ENCODE measurements around the gene CLEC2D. TPM values are rescaled to one million over a fixed set of nuclear protein-coding genes. Genes with fewer than 3 reads are reported as not detected.

CLEC2D gene
- total and polyA plus RNA-seq, 4 donors: 0.16 to 3.7 (median 3.0) TPM

- Histone ChIP-seq H3K4me1 (ENCODE audit: control insufficient read depth in 4 of 4, insufficient read depth in 4 of 4, low read length in 3 of 4) (no peaks in the 10 kb centered on the region), H3K4me3 (ENCODE audit: low read depth in 1 of 3, low read length in 3 of 3) (no peak overlapping the region), H3K36me3 (ENCODE audit: control insufficient read depth in 4 of 4, insufficient read depth in 3 of 4, low read depth in 1 of 4, low read length in 3 of 4) (peaks cover 0 to 2% (median 0%) of the 10 kb centered on the region in 4 donors), H3K9me3 (ENCODE audit: control insufficient read depth in 4 of 4, low read length in 3 of 4) (no peaks in the 10 kb centered on the region), H3K27ac (ENCODE audit: low read depth in 1 of 2, low read length in 2 of 2) (no peak overlapping the region), H3K27me3 (ENCODE audit: control insufficient read depth in 4 of 4, insufficient read depth in 4 of 4, low read length in 3 of 4) (no peaks in the 10 kb centered on the region), H3K9ac (ENCODE audit: low read depth in 1 of 2, low read length in 2 of 2) (no peak overlapping the region)
- no peak for DNase-seq (ENCODE audit: low spot score)
- TF ChIP-seq, protein P1, sequence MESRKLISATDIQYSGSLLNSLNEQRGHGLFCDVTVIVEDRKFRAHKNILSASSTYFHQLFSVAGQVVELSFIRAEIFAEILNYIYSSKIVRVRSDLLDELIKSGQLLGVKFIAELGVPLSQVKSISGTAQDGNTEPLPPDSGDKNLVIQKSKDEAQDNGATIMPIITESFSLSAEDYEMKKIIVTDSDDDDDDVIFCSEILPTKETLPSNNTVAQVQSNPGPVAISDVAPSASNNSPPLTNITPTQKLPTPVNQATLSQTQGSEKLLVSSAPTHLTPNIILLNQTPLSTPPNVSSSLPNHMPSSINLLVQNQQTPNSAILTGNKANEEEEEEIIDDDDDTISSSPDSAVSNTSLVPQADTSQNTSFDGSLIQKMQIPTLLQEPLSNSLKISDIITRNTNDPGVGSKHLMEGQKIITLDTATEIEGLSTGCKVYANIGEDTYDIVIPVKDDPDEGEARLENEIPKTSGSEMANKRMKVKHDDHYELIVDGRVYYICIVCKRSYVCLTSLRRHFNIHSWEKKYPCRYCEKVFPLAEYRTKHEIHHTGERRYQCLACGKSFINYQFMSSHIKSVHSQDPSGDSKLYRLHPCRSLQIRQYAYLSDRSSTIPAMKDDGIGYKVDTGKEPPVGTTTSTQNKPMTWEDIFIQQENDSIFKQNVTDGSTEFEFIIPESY (IDR thresholded peaks at IDR 0.05): no peak
- TF ChIP-seq GABPA (IDR thresholded peaks at IDR 0.05 in 1 of 2, conservative IDR thresholded peaks at IDR 0.05 in 1 of 2): no peak
- 71% methylated on average over 2 of the region's 2 CpGs for WGBS
Measured at GRCh38 chr12:9667403-9668160, 1.9 kb upstream of the CLEC2D start.

GRCh38 chr12:9668161-9669018, 1.1 kb upstream of the CLEC2D start:
- no peak overlapping the region for H3K4me3 ChIP-seq (ENCODE audit: low read depth in 1 of 3, low read length in 3 of 3)
- no peak for TF ChIP-seq HNF4G (IDR thresholded peaks at IDR 0.05)
- TF ChIP-seq, protein P2, sequence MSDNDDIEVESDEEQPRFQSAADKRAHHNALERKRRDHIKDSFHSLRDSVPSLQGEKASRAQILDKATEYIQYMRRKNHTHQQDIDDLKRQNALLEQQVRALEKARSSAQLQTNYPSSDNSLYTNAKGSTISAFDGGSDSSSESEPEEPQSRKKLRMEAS (IDR thresholded peaks at IDR 0.05): no peak
- no peak for TF ChIP-seq RXRA (IDR thresholded peaks at IDR 0.05)
- no peak for TF ChIP-seq FOXA1 (IDR thresholded peaks at IDR 0.05)
- no peak for TF ChIP-seq HNF4A (conservative IDR thresholded peaks at IDR 0.05)
- no peak for TF ChIP-seq JUND (IDR thresholded peaks at IDR 0.05)
- no peak for TF ChIP-seq NR2F2 (IDR thresholded peaks at IDR 0.05)
- TF ChIP-seq FOXA2 (IDR thresholded peaks at IDR 0.05): no peak
- TF ChIP-seq TAF1 (conservative IDR thresholded peaks at IDR 0.05): no peak
- TF ChIP-seq GABPA (IDR thresholded peaks at IDR 0.05 in 1 of 2, conservative IDR thresholded peaks at IDR 0.05 in 1 of 2): no peak
- no peak for TF ChIP-seq SP1 (IDR thresholded peaks at IDR 0.05)
- WGBS: 90% methylated on average over 4 of the region's 4 CpGs
- H3K36me3 ChIP-seq (ENCODE audit: control insufficient read depth in 4 of 4, insufficient read depth in 3 of 4, low read depth in 1 of 4, low read length in 3 of 4): peaks cover 0 to 2% (median 0%) of the 10 kb centered on the region in 4 donors
- no peaks in the 10 kb centered on the region for H3K9me3 ChIP-seq (ENCODE audit: control insufficient read depth in 4 of 4, low read length in 3 of 4)
- no peaks in the 10 kb centered on the region for H3K4me1 ChIP-seq (ENCODE audit: control insufficient read depth in 4 of 4, insufficient read depth in 4 of 4, low read length in 3 of 4)
- no peak for DNase-seq (ENCODE audit: low spot score)
- no peak overlapping the region for H3K27ac ChIP-seq (ENCODE audit: low read depth in 1 of 2, low read length in 2 of 2)
- H3K27me3 ChIP-seq (ENCODE audit: control insufficient read depth in 4 of 4, insufficient read depth in 4 of 4, low read length in 3 of 4): no peaks in the 10 kb centered on the region
- H3K9ac ChIP-seq (ENCODE audit: low read depth in 1 of 2, low read length in 2 of 2): no peak overlapping the region

- H3K9ac ChIP-seq (ENCODE audit: low read depth in 1 of 2, low read length in 2 of 2): no peak overlapping the region
- H3K4me1 ChIP-seq (ENCODE audit: control insufficient read depth in 4 of 4, insufficient read depth in 4 of 4, low read length in 3 of 4): no peaks in the 10 kb centered on the region
- H3K9me3 ChIP-seq (ENCODE audit: control insufficient read depth in 4 of 4, low read length in 3 of 4): no peaks in the 10 kb centered on the region
- DNase-seq (ENCODE audit: low spot score): no peak
- WGBS: 95% methylated on average over 2 of the region's 2 CpGs
- no peak overlapping the region for H3K27ac ChIP-seq (ENCODE audit: low read depth in 1 of 2, low read length in 2 of 2)
- H3K36me3 ChIP-seq (ENCODE audit: control insufficient read depth in 4 of 4, insufficient read depth in 3 of 4, low read depth in 1 of 4, low read length in 3 of 4): peaks cover 0 to 2% (median 0%) of the 10 kb centered on the region in 4 donors
- no peak overlapping the region for H3K4me3 ChIP-seq (ENCODE audit: low read depth in 1 of 3, low read length in 3 of 3)
- no peaks in the 10 kb centered on the region for H3K27me3 ChIP-seq (ENCODE audit: control insufficient read depth in 4 of 4, insufficient read depth in 4 of 4, low read length in 3 of 4)
- TF ChIP-seq HNF4G (IDR thresholded peaks at IDR 0.05) (no peak), RXRA (IDR thresholded peaks at IDR 0.05) (no peak), SP1 (IDR thresholded peaks at IDR 0.05) (no peak), FOXA2 (IDR thresholded peaks at IDR 0.05) (no peak), GABPA (IDR thresholded peaks at IDR 0.05 in 1 of 2, conservative IDR thresholded peaks at IDR 0.05 in 1 of 2) (no peak), RAD21 (IDR thresholded peaks at IDR 0.05) (no peak), FOXA1 (IDR thresholded peaks at IDR 0.05) (no peak), TAF1 (conservative IDR thresholded peaks at IDR 0.05) (no peak), REST (IDR thresholded peaks at IDR 0.05) (no peak), HNF4A (conservative IDR thresholded peaks at IDR 0.05) (no peak), EGR1 (IDR thresholded peaks at IDR 0.05; ENCODE audit: low read depth in 2 of 2) (no peak), ATF3 (IDR thresholded peaks at IDR 0.05) (no peak), YY1 (IDR thresholded peaks at IDR 0.05) (no peak)
- TF ChIP-seq, protein P1 (IDR thresholded peaks at IDR 0.05): no peak
Measured at GRCh38 chr12:9669019-9669326, 540 bp upstream of the CLEC2D start.

All from liver (tissue), 9 donors.